Adrenal gland (tissue), 5 donors: ENCODE results near the gene GAS2L1.

Experiments
- POLR2A ChIP-seq, 2 donors: fragments of 450-650 bp; IDR thresholded peaks; one replicate each; pipeline ENCODE4 v1.6.1; 2017; ENCODE audit warnings: antibody characterized with exemption in 2 of 2, mild to moderate bottlenecking in 2 of 2, moderate library complexity in 1 of 2
- TF ChIP-seq, protein P1 (sequence below), 6 experiments: fragments of 450-650 bp in 4 of 6; fragments of 200-600 bp in 2 of 6; sonication (generic) in 1 of 6; IDR thresholded peaks; 1 replicate in 5 of 6; 2 replicates in 1 of 6; pipeline versions ENCODE4 v1.5.1 to v1.8.0; 2016 to 2021; ENCODE audit warnings: antibody characterized with exemption in 6 of 6, mild to moderate bottlenecking in 2 of 6, moderate library complexity in 1 of 6
- donor health status: DM: no; HTN: no; CAD: no.

DNA sequence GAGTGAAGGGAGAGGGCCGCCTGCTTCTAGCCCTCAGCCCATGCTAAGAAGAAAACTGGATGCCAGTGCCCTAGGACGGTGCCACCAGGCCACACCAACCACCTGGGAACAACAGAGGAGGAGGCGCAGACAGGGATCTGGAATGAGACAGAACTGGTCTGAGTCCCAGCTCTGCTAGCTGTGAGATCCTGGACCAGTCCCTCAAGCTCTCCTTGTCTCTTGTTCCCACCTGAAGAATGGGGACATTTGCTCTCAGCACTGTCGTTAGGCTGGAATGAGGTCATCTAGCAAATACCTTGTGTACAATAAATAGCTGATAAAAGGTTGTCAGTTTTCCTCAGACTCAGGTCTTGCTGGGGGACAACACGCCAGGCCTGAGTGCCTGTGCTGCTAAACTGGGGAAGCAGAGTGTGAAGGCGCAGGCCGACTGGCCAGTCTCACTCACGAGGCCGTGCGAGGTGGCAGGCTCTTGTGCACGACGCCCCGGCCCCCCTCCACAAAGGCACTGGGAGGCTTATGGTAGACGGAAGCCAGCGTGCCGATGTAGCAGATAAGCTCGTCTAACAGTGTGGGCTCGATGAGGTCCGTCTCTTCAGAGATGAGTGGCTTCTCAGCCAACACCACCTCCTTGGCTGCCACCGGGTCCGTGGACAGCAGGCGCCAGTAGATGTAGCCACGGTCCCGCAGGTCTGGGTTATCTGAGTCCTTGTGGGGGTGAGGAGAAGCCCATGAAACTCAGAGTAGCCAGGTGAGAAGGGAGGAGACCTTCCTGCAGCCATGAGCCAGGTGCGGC lies 34.8 kb downstream of the GAS2L1 start:
- TF ChIP-seq, protein P1, sequence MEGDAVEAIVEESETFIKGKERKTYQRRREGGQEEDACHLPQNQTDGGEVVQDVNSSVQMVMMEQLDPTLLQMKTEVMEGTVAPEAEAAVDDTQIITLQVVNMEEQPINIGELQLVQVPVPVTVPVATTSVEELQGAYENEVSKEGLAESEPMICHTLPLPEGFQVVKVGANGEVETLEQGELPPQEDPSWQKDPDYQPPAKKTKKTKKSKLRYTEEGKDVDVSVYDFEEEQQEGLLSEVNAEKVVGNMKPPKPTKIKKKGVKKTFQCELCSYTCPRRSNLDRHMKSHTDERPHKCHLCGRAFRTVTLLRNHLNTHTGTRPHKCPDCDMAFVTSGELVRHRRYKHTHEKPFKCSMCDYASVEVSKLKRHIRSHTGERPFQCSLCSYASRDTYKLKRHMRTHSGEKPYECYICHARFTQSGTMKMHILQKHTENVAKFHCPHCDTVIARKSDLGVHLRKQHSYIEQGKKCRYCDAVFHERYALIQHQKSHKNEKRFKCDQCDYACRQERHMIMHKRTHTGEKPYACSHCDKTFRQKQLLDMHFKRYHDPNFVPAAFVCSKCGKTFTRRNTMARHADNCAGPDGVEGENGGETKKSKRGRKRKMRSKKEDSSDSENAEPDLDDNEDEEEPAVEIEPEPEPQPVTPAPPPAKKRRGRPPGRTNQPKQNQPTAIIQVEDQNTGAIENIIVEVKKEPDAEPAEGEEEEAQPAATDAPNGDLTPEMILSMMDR (IDR thresholded peaks at IDR 0.05): no peak
- TF ChIP-seq POLR2A (IDR thresholded peaks at IDR 0.05): no peak
